Type B pancreatic cell (in vitro differentiated cells): ENCODE data around the gene NACC2. TPM values are rescaled to one million over a fixed set of nuclear protein-coding genes. Genes with fewer than 3 reads are reported as not detected.
"Not testable (repeated sequence)": the region's sequence is repeated elsewhere in the genome, so short reads cannot be mapped to it uniquely, and the experiment has no call there.

Experiments
- DNase-seq: peaks from one replicate; pipeline ENCODE4 v3.0.0; 2021; ENCODE audit warnings: mixed read lengths; ENCODE audit not compliant: unreplicated experiment; ENCODE audit errors: extremely low spot score
- H3K27ac Mint-ChIP-seq: 2 replicates; pipeline ENCODE4 v1.8.0; 2021; ENCODE audit warnings: mild to moderate bottlenecking, mixed read lengths
- H3K27me3 Mint-ChIP-seq: 2 replicates; pipeline ENCODE4 v1.8.0; 2021; ENCODE audit warnings: mixed read lengths
- H3K36me3 Mint-ChIP-seq: 2 replicates; pipeline ENCODE4 v1.8.0; 2021; ENCODE audit warnings: mixed read lengths
- H3K4me1 Mint-ChIP-seq: one replicate; pipeline ENCODE4 v1.8.0; 2021; ENCODE audit warnings: mixed read lengths; ENCODE audit not compliant: unreplicated experiment
- H3K4me3 Mint-ChIP-seq: 2 replicates; pipeline ENCODE4 v1.8.0; 2021; ENCODE audit warnings: mild to moderate bottlenecking, mixed read lengths
- H3K9me3 Mint-ChIP-seq: 2 replicates; pipeline ENCODE4 v1.8.0; 2021; ENCODE audit warnings: mixed read lengths
- total RNA-seq: library from RNA; stranded (reverse); gene quantifications from 2 replicates; pipeline ENCODE4 v1.2.1, GENCODE V29; 2021; ENCODE audit warnings: low replicate concordance
- TF ChIP-seq, protein P1 (sequence below): fragments of 200-600 bp; sonication (generic); conservative IDR thresholded peaks from 2 replicates; pipeline ENCODE4 v1.5.0; 2021; ENCODE audit warnings: antibody characterized with exemption, mild to moderate bottlenecking

NACC2 gene
- total RNA-seq, 1 donor from 2014 or later: 9.3 TPM

DNA sequence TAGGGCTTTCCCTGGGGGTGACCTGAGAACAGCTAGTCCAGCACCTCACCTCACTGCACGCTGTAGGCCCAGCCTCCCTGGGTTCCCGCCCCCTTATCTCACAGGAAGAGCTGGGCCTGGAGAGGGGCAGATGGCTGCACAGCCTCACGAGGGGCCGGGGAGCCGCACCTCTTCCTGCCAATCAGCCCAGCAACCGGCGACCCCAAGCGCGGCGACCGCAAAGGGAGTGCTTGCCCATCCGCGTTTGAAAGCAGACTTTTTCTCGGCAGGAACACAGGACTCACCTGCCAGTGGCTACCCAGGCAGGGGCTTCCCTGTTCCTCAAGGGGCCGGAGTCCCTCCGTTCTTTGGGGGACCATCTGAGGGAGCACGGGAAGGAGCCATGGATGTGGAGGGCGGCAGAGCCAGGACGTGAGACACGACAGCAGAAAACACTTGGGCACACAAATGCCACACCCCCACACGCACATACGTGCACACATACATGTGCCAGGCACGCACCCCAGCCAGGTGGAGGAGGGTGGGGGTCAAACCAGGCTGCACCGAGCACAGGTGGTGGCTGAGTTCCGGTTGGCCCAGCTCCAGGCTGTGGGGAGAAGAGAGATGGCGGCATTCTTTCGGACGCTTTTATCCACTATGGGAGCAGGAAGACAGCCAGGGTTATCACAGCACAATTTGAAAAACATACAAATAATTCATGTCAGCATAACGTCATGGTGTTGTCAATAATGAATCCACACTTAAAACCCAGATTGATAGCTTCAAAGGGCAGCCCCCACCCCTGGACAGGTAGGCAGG, 12.3 kb upstream of the NACC2 start:
- H3K27ac Mint-ChIP-seq: peak overlapping the region; percentile 55

DNA sequence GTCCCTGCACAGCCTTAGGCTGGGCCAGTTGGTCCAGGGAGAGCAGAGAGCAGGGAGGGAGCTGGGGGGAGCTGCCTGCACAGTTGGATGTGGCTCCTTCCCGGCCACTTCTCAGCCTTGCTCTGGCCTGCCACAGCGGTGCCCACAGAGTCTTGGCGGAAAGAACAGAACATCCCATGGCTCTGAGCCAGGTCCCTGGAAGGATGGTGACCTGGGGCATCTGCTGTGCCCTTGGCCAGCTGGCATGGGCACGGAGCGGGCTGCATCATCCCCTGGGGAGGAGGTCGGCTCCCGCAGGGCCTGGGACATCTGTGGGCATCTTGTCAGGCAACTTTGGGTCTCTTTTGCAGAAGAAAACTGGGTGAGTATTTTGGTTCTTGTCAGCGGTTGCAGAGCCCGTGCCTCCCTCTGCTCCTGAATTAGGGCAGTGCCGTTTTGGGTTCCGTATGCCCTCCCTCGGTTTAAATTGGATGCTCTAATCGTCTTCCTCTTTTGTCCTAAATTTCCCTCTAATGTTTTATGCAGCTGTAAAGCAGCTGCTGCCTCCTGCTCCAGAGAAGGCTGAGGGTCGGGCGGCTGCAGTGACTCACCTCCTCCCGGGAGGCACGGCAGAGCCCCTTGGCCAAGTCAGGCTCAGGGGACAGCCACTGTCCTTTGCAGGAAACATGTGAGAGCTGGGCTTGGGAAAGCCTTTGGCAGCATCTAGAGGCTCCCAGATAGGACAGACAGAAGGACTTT, 10.5 kb upstream of the NACC2 start:
- Mint-ChIP-seq H3K27me3 (peaks cover 4% of the 10 kb centered on the region), H3K9me3 (no peaks in the 10 kb centered on the region), H3K4me3 (peak overlapping the region; percentile 34), H3K27ac (peak overlapping the region; percentile 71), H3K4me1 (peaks cover 10% of the 10 kb centered on the region), H3K36me3 (no peaks in the 10 kb centered on the region)
- TF ChIP-seq, protein P1, sequence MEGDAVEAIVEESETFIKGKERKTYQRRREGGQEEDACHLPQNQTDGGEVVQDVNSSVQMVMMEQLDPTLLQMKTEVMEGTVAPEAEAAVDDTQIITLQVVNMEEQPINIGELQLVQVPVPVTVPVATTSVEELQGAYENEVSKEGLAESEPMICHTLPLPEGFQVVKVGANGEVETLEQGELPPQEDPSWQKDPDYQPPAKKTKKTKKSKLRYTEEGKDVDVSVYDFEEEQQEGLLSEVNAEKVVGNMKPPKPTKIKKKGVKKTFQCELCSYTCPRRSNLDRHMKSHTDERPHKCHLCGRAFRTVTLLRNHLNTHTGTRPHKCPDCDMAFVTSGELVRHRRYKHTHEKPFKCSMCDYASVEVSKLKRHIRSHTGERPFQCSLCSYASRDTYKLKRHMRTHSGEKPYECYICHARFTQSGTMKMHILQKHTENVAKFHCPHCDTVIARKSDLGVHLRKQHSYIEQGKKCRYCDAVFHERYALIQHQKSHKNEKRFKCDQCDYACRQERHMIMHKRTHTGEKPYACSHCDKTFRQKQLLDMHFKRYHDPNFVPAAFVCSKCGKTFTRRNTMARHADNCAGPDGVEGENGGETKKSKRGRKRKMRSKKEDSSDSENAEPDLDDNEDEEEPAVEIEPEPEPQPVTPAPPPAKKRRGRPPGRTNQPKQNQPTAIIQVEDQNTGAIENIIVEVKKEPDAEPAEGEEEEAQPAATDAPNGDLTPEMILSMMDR: no peak
- no peak for DNase-seq

More for the DNA sequence above, 12.3 kb upstream of the NACC2 start:
- H3K4me3 Mint-ChIP-seq: peak overlapping the region; percentile 49
- peaks cover 4% of the 10 kb centered on the region for H3K27me3 Mint-ChIP-seq
- peaks cover 10% of the 10 kb centered on the region for H3K4me1 Mint-ChIP-seq
- H3K9me3 Mint-ChIP-seq: no peaks in the 10 kb centered on the region
- TF ChIP-seq, protein P1: no peak
- DNase-seq: no peak
- H3K36me3 Mint-ChIP-seq: no peaks in the 10 kb centered on the region

DNA sequence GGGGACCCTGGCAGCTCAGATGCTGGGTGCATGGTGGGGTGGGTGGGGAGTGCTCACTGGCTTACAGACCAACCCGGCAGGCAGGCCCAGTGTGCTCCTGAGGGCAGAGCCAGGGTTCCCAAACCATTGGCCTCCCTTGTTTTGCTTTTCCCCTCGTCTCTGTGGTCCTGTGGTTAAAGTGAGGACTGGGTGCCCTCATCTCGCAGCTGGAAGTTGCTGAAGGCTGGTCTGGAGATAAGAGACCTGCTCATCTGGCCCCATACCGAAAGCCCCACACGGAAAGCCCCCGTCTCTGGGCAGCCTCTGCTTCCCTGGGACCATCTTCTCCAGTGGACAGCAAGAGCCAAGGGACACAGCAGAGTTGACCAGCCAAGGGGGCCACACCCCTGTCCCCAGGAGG, 9.8 kb upstream of the NACC2 start:
- H3K36me3 Mint-ChIP-seq: no peaks in the 10 kb centered on the region
- peaks cover 4% of the 10 kb centered on the region for H3K27me3 Mint-ChIP-seq
- no peak overlapping the region for H3K4me3 Mint-ChIP-seq
- no peak for DNase-seq
- no peaks in the 10 kb centered on the region for H3K9me3 Mint-ChIP-seq
- TF ChIP-seq, protein P1: no peak
- H3K4me1 Mint-ChIP-seq: peaks cover 11% of the 10 kb centered on the region
- H3K27ac Mint-ChIP-seq: no peak overlapping the region

DNA sequence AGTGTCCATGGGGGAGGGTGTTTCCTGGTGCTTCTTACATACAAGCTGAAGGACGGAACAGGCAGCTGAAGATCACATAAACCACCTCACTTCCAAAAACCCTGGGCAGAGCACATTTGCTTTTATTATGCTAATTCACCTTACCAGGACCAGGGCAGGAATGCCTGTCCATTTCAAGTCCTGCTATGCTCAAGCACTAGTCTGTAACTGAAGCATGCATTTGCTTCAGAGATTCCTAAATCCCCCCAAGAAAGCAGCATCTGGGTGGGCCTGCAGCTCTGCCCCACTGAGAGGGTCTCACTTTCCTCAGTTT, 9.4 kb upstream of the NACC2 start:
- Mint-ChIP-seq H3K4me3 (no peak overlapping the region), H3K27ac (no peak overlapping the region)

DNA sequence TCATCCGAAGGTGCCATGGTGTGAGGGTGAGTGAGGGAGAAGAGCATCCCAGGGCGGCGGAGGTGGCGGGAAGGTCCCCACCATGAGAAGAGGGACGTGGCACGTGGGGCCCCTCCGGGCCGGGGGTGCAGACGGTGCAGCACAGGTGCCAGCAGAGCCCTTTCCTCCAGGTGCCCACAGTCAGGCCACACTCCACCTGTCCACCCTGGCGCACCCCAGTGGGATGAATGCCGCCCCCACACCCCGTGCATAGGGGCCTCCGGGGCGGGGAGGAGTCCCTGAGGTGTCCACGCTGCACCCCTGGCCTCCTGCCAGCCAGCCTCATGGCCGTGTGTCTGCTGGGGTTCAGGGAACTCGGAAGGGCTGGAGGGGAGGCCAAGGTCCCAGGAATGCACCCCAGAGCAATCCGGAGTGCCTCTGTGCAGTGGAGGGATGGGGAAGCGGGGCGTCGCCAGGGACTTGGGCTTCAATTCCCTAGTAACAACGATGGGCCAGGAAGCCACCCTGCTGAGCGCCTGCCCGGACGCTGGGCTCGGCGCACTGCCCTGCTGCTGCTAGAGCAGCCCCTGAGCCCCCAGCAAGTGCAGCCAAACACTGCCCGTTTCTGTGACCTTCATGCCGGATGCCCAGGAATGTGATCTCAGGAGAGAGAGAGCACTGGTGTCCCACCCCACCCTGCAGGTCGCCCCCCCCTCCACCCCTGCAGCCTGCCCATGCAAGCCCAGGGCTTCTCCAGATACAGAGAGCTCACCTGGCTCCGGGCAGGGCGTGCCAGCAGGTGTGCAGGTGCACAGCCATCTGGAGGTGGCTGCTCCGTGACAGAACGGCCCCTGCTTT, 8.8 kb upstream of the NACC2 start:
- Mint-ChIP-seq H3K9me3 (no peaks in the 10 kb centered on the region), H3K4me1 (peaks cover 17% of the 10 kb centered on the region), H3K27ac (no peak overlapping the region), H3K4me3 (no peak overlapping the region), H3K27me3 (peaks cover 8% of the 10 kb centered on the region), H3K36me3 (no peaks in the 10 kb centered on the region)
- TF ChIP-seq, protein P1: no peak
- no peak for DNase-seq

More for the DNA sequence above, 9.4 kb upstream of the NACC2 start:
- TF ChIP-seq, protein P1: no peak
- Mint-ChIP-seq H3K27me3 (peaks cover 4% of the 10 kb centered on the region), H3K9me3 (no peaks in the 10 kb centered on the region), H3K36me3 (no peaks in the 10 kb centered on the region), H3K4me1 (peaks cover 13% of the 10 kb centered on the region)
- DNase-seq: no peak

DNA sequence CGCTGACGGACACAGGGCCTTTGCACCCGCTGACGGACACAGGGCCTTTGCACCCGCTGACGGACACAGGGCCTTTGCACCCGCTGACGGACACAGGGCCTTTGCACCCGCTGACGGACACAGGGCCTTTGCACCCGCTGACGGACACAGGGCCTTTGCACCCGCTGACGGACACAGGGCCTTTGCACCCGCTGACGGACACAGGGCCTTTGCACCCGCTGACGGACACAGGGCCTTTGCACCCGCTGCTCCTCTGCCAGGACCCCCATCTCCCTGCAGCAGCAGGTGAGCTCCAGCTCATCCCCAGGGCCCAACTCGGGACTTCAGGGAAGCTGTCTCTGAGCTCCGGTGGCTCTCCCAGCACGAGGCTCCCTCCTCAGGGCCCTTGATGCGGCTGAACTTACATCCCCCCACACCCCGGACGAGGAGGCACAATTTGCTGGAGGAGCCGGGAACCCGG, 6.6 kb upstream of the NACC2 start:
- not testable (repeated sequence) for H3K9me3 Mint-ChIP-seq, H3K36me3 Mint-ChIP-seq, H3K27ac Mint-ChIP-seq, DNase-seq, H3K4me3 Mint-ChIP-seq
- peaks cover 12% of the 10 kb centered on the region for H3K4me1 Mint-ChIP-seq
- peaks cover 15% of the 10 kb centered on the region for H3K27me3 Mint-ChIP-seq
